Measurements from ENCODE around the gene ABCA2.
A peak's percentile ranks its signal among the peaks of the same experiment; 100 is the strongest.

Gene ABCA2

GRCh38 chr9:136991993-136992818, 35.8 kb downstream of the ABCA2 start, which contains the start of gene PAXX:
Gene PAXX (plus strand): TSS chr9:136992422. CDS start chr9:136992444, 22 bp downstream.
- Histone ChIP-seq H3K27ac (peak within 1 kb of the TSS; percentile 60; the same call in 1 of the 2 replicates), H3K9ac (ENCODE audit: insufficient read length) (peak within 1 kb of the TSS; percentile 91), H3K4me3 (peak within 1 kb of the TSS; percentile 97), H3K9me3 (ENCODE audit: low read depth, low read length) (no peaks in the 10 kb centered on the region), H3K36me3 (ENCODE audit: insufficient read depth, low read length) (peaks cover 5% of the 10 kb centered on the region; the same call in 1 of the 2 replicates)
- TF ChIP-seq POLR2AphosphoS5 (IDR thresholded peaks at IDR 0.05; ENCODE audit: borderline replicate concordance, low read depth, low read length) (peak; percentile 75; the same call in 1 of the 2 replicates), FOXP2 (optimal IDR thresholded peaks at IDR 0.05; ENCODE audit: control extremely low read depth, extremely low read length, insufficient read depth) (no peak), EZH2 (IDR thresholded peaks at IDR 0.05) (no peak)
- peak; percentile 20 for DNase-seq (ENCODE audit: low read depth, low spot score)

- Histone ChIP-seq H3K36me3 (ENCODE audit: insufficient read depth, low read length) (peaks cover 5% of the 10 kb centered on the region; the same call in 1 of the 2 replicates), H3K4me3 (no peak overlapping the region), H3K9ac (ENCODE audit: insufficient read length) (no peak overlapping the region), H3K9me3 (ENCODE audit: low read depth, low read length) (no peaks in the 10 kb centered on the region), H3K27ac (peak overlapping the region; percentile 46; the same call in 1 of the 2 replicates)
- DNase-seq (ENCODE audit: low read depth, low spot score): no peak
- TF ChIP-seq FOXP2 (optimal IDR thresholded peaks at IDR 0.05; ENCODE audit: control extremely low read depth, extremely low read length, insufficient read depth) (no peak), EZH2 (IDR thresholded peaks at IDR 0.05) (no peak), POLR2AphosphoS5 (IDR thresholded peaks at IDR 0.05; ENCODE audit: borderline replicate concordance, low read depth, low read length) (no peak)
These were observed 37.7 kb downstream of the ABCA2 start for GRCh38 chr9:136990242-136990911.

- Histone ChIP-seq H3K4me3 (no peak overlapping the region), H3K27ac (peak overlapping the region; percentile 16; the same call in 1 of the 2 replicates), H3K9ac (ENCODE audit: insufficient read length) (no peak overlapping the region), H3K9me3 (ENCODE audit: low read depth, low read length) (no peaks in the 10 kb centered on the region), H3K36me3 (ENCODE audit: insufficient read depth, low read length) (peaks cover 2% of the 10 kb centered on the region; the same call in 1 of the 2 replicates)
- DNase-seq (ENCODE audit: low read depth, low spot score): no peak
- no peak for TF ChIP-seq EZH2 (IDR thresholded peaks at IDR 0.05)
- TF ChIP-seq FOXP2 (optimal IDR thresholded peaks at IDR 0.05; ENCODE audit: control extremely low read depth, extremely low read length, insufficient read depth): no peak
- TF ChIP-seq POLR2AphosphoS5 (IDR thresholded peaks at IDR 0.05; ENCODE audit: borderline replicate concordance, low read depth, low read length): no peak
These were observed 39.2 kb downstream of the ABCA2 start for GRCh38 chr9:136988872-136989271.

- no peak for DNase-seq (ENCODE audit: low read depth, low spot score)
- no peak overlapping the region for H3K9ac ChIP-seq (ENCODE audit: insufficient read length)
- no peak overlapping the region for H3K4me3 ChIP-seq
- no peaks in the 10 kb centered on the region for H3K9me3 ChIP-seq (ENCODE audit: low read depth, low read length)
- 0 out of 2 replicates have a peak overlapping the region, but pooled peaks have one; percentile 36 for H3K27ac ChIP-seq
- no peak for TF ChIP-seq FOXP2 (optimal IDR thresholded peaks at IDR 0.05; ENCODE audit: control extremely low read depth, extremely low read length, insufficient read depth)
- TF ChIP-seq EZH2 (IDR thresholded peaks at IDR 0.05): no peak
- no peak for TF ChIP-seq POLR2AphosphoS5 (IDR thresholded peaks at IDR 0.05; ENCODE audit: borderline replicate concordance, low read depth, low read length)
- no peaks in the 10 kb centered on the region for H3K36me3 ChIP-seq (ENCODE audit: insufficient read depth, low read length)
These were observed 42.2 kb downstream of the ABCA2 start for GRCh38 chr9:136985853-136986252.

- TF ChIP-seq POLR2AphosphoS5 (IDR thresholded peaks at IDR 0.05; ENCODE audit: borderline replicate concordance, low read depth, low read length) (no peak), FOXP2 (optimal IDR thresholded peaks at IDR 0.05; ENCODE audit: control extremely low read depth, extremely low read length, insufficient read depth) (no peak), EZH2 (IDR thresholded peaks at IDR 0.05) (no peak)
- Histone ChIP-seq H3K36me3 (ENCODE audit: insufficient read depth, low read length) (no peaks in the 10 kb centered on the region), H3K9me3 (ENCODE audit: low read depth, low read length) (no peaks in the 10 kb centered on the region), H3K4me3 (no peak overlapping the region), H3K27ac (no peak overlapping the region), H3K9ac (ENCODE audit: insufficient read length) (no peak overlapping the region)
- DNase-seq (ENCODE audit: low read depth, low spot score): no peak
These were observed 42.9 kb downstream of the ABCA2 start for GRCh38 chr9:136985027-136985602.

GRCh38 chr9:136984464-136985026, 43.5 kb downstream of the ABCA2 start:
- H3K9me3 ChIP-seq (ENCODE audit: low read depth, low read length): no peaks in the 10 kb centered on the region
- no peak for DNase-seq (ENCODE audit: low read depth, low spot score)
- no peak overlapping the region for H3K9ac ChIP-seq (ENCODE audit: insufficient read length)
- no peak overlapping the region for H3K27ac ChIP-seq
- no peak for TF ChIP-seq EZH2 (IDR thresholded peaks at IDR 0.05)
- no peak for TF ChIP-seq POLR2AphosphoS5 (IDR thresholded peaks at IDR 0.05; ENCODE audit: borderline replicate concordance, low read depth, low read length)
- no peak for TF ChIP-seq FOXP2 (optimal IDR thresholded peaks at IDR 0.05; ENCODE audit: control extremely low read depth, extremely low read length, insufficient read depth)
- H3K36me3 ChIP-seq (ENCODE audit: insufficient read depth, low read length): no peaks in the 10 kb centered on the region
- H3K4me3 ChIP-seq: no peak overlapping the region

- DNase-seq (ENCODE audit: low read depth, low spot score): no peak
- Histone ChIP-seq H3K36me3 (ENCODE audit: insufficient read depth, low read length) (no peaks in the 10 kb centered on the region), H3K9me3 (ENCODE audit: low read depth, low read length) (no peaks in the 10 kb centered on the region), H3K27ac (no peak overlapping the region), H3K4me3 (no peak overlapping the region), H3K9ac (ENCODE audit: insufficient read length) (no peak overlapping the region)
- TF ChIP-seq POLR2AphosphoS5 (IDR thresholded peaks at IDR 0.05; ENCODE audit: borderline replicate concordance, low read depth, low read length) (no peak), EZH2 (IDR thresholded peaks at IDR 0.05) (no peak), FOXP2 (optimal IDR thresholded peaks at IDR 0.05; ENCODE audit: control extremely low read depth, extremely low read length, insufficient read depth) (no peak)
These were observed 44.3 kb downstream of the ABCA2 start for GRCh38 chr9:136983656-136984314.

Data from SK-N-MC (cell line).